Activated CD4-positive, alpha-beta T cell treated with anti-CD3 and anti-CD28 coated beads, Interleukin-2, Interleukin-4, amounts not matched to agents 100 ng/mL and 50 ng/mL, durations not matched to agents 16 hours and 8 hours (primary cell): ENCODE results near the gene PLEKHA1.

Experiments
- DNase-seq: peaks from one replicate; pipeline ENCODE4 v3.0.0-alpha.2; 2020; ENCODE audit warnings: low spot score

PLEKHA1 gene

GRCh38 chr10:122379041-122379440 lies 4.5 kb downstream of the PLEKHA1 start:
- no peak for DNase-seq

GRCh38 chr10:122379537-122379936 lies 5.0 kb downstream of the PLEKHA1 start:
- DNase-seq: no peak

GRCh38 chr10:122380703-122381102 lies 6.2 kb downstream of the PLEKHA1 start:
- DNase-seq: no peak

- no peak for DNase-seq
Observed at GRCh38 chr10:122381680-122382079, 7.2 kb downstream of the PLEKHA1 start.

- DNase-seq: no peak
Observed at GRCh38 chr10:122386514-122386913, 12.0 kb downstream of the PLEKHA1 start.

GRCh38 chr10:122387572-122387971 lies 13.1 kb downstream of the PLEKHA1 start:
- DNase-seq: no peak

GRCh38 chr10:122388287-122388997 lies 13.9 kb downstream of the PLEKHA1 start:
- peak; percentile 58 for DNase-seq

- DNase-seq: no peak
Observed at GRCh38 chr10:122390271-122390670, 15.8 kb downstream of the PLEKHA1 start.

- no peak for DNase-seq
Observed at GRCh38 chr10:122390679-122391078, 16.2 kb downstream of the PLEKHA1 start.

- no peak for DNase-seq
Observed at GRCh38 chr10:122391875-122392274, 17.4 kb downstream of the PLEKHA1 start.

GRCh38 chr10:122392835-122393234 lies 18.3 kb downstream of the PLEKHA1 start:
- DNase-seq: no peak

- no peak for DNase-seq
Observed at GRCh38 chr10:122393288-122393687, 18.8 kb downstream of the PLEKHA1 start.

GRCh38 chr10:122402548-122403131 lies 28.1 kb downstream of the PLEKHA1 start:
- DNase-seq: no peak

GRCh38 chr10:122404576-122404975 lies 30.1 kb downstream of the PLEKHA1 start:
- no peak for DNase-seq

GRCh38 chr10:122407375-122408125 lies 33.0 kb downstream of the PLEKHA1 start:
- DNase-seq: no peak

GRCh38 chr10:122413327-122413726 lies 38.8 kb downstream of the PLEKHA1 start:
- DNase-seq: no peak

GRCh38 chr10:122417667-122418066 lies 43.2 kb downstream of the PLEKHA1 start:
- no peak for DNase-seq

- DNase-seq: no peak
Observed at GRCh38 chr10:122419016-122419415, 44.5 kb downstream of the PLEKHA1 start.

GRCh38 chr10:122419876-122420623 lies 45.5 kb downstream of the PLEKHA1 start:
- no peak for DNase-seq

GRCh38 chr10:122420624-122421007 lies 46.1 kb downstream of the PLEKHA1 start:
- DNase-seq: no peak

- no peak for DNase-seq
Observed at GRCh38 chr10:122421054-122421625, 46.6 kb downstream of the PLEKHA1 start.

- DNase-seq: no peak
Observed at GRCh38 chr10:122421742-122422141, 47.2 kb downstream of the PLEKHA1 start.
